GM19035 (cell line): Measurements from ENCODE around the gene CERT1.
"Not testable (repeated sequence)": the region's sequence is repeated elsewhere in the genome, so short reads cannot be mapped to it uniquely, and the experiment has no call there.

Experiments used
- ATAC-seq: cut with Tn5 transposase; IDR thresholded peaks from one replicate; pipeline ENCODE4 v1.9.1; 2021; ENCODE audit not compliant: unreplicated experiment

CERT1 gene

DNA sequence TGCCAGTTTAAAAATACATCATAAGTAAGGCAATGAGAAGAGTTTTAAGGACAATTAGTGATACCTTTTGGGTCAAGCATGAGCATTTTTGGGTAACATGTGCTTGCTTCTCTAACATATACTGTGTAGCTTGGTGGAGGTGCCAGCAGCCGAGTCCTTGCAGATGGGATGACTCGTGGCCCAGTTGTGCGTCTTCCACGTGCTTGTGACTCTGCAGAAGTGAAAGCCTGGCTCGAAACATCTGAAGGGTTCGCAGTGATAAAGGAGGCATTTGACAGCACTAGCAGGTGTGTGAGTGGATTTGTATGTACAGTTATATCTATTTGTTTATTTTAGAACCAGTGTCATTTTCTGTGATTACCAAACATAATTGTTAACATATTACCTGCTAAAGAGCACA lies 156.2 kb downstream of the CERT1 start:
- no peak for ATAC-seq

DNA sequence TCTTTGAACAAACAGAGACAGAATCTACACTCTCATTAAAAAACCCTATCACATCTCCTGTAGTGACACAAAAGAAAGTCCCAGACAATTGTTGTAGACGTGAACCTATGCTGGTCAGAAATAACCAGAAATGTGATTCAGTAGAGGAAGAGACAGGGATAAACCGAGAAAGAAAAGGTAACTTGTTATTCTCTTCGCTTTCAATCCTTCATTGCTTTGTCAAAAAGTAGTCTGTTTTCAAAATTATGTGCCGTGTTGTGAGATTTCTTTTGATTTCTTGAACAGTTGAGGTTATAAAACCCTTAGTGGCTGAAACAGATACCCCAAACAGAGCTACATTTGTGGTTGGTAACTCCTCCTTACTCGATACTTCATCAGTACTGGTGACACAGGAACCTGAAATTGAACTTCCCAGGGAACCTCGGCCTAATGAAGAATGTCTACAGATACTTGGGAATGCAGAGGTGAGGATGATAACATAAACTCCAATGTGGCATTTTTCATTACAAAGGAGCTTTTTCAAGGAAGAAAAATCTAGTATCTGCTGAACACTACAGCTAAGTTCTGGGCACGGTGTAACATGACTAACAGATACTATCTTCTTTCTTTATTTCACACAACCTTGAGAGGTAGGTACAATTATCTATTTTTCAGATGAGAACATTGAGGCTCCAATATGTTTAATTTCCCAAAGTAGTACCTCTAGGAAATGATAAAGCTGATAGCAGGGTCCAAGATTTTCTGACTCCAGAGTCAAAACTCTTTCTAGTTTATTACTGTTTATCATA lies 160.1 kb downstream of the CERT1 start:
- ATAC-seq: no peak

DNA sequence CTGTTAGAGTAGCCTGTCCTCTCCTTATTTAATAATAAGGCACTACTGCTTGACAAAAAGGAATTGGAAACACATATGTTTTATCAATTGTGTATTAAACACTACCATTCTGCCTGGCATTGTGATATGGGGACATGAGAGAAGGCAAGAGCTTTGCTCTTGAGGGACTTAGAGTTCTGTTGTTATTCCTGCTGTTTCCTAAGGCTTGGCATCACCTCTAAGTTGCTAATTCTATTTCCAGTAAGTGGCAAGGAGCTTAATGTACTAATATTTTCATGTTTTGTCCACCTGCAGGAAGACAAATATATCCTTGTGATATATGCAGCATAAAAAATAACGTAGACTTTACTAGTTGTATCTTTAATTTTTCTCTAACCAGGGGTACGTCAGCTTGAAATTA lies 161.8 kb downstream of the CERT1 start:
- no peak for ATAC-seq

DNA sequence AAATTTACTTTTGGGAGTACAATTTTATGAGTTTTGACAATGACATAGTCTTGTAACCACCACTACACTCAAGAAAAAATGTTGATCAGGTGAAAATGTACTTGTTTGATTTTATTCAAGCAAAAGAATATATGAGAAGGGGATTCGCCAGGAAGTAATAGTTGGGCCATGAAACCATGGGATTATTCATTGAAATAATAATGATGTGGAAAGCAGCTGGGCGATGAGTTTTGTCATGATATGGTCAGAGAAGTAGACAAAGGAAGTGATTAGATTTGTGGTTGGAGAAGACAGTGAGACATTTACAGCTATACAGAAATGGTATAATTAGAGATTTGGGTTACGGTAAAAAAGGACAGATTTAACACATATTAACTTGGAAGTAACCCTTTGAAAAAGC lies 163.2 kb downstream of the CERT1 start:
- ATAC-seq: no peak

DNA sequence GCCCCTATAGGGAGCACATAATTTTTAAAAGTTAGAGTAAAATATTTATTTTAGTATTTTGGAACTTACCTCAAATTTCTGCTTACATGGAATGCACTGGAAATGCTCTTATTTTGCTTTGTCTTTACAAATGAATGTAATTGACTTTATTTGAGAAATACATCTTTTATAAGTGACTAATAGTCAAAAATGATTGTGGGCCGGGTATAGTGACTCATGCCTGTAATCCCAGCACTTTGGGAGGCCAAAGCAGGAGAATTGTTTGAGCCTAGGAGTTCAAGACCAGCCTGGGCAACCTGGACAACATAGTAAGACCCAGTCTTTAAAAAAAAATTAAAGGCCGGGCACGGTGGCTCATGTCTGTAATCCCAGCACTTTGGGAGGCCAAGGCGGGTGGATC lies 168.6 kb downstream of the CERT1 start:
- ATAC-seq: no peak

DNA sequence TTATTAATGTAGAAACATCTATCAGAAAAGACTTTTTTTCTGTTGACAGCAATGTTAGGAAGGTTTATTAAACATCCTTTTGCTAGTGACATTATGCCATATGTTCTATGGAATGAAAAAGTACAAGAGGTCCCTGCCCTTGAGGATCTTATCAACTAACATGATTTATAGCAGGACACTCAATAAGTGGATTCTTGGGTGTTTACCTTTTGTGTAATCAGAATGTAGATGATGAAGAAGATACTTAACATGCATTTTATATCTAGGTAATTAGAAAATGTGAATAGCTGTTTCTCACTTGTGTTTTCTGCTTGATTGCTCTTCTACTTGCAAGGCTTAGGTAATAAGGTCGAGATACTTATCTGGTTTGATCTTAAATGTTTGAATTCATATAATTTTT lies 169.5 kb downstream of the CERT1 start:
- no peak for ATAC-seq

DNA sequence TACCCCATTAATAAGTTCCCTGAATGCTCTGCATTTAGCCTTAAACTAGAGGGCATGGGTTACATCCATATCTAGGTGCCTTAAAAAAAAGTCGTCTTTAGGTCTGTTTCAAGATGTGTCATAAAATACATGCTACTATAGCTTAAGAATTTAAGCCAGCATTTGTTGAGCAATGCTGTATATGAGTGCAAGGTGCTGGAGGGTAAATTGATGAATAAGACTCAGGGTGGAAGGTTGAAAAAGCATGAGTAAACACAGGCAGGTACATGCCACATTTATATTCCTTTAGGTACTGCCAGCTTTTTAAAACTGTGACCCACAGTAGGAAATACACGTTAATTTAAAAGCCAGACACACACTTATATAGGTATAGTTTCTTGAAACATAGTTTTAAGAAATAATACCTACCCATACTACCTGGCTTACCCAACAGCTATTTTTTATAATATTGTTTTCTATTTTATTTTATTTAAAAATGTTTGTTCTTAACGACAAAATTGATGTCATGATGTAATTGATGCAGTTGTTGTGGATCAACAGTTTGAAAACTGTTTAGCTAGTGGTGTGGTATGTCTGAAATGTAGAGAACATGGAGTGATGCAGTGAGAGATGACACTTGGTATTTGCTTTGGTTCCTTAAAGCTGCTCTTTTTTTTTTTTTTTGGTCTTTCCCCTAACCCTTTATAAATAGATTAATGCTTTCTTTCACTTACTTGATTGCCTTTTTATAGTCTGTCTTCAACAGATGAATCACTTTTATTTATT lies 170.5 kb downstream of the CERT1 start:
- ATAC-seq: no peak

DNA sequence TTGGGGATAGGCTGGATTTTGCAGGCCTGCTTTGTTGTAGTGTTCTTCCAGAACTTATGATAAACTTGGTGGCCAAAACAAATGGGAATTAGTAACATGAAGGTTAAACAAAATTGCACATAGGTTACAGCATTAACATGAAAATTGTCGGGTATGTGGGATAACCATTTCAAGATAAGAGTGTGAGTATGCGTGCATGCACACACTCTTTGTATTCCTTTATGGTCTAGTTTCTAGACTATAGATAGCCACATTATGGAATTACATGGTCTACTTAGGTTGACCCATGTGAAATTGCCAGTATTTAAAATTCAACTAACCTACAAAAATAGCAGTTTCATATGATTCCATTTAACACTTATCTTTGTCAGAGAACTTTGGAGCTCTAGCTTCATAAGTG lies 173.0 kb downstream of the CERT1 start:
- no peak for ATAC-seq

DNA sequence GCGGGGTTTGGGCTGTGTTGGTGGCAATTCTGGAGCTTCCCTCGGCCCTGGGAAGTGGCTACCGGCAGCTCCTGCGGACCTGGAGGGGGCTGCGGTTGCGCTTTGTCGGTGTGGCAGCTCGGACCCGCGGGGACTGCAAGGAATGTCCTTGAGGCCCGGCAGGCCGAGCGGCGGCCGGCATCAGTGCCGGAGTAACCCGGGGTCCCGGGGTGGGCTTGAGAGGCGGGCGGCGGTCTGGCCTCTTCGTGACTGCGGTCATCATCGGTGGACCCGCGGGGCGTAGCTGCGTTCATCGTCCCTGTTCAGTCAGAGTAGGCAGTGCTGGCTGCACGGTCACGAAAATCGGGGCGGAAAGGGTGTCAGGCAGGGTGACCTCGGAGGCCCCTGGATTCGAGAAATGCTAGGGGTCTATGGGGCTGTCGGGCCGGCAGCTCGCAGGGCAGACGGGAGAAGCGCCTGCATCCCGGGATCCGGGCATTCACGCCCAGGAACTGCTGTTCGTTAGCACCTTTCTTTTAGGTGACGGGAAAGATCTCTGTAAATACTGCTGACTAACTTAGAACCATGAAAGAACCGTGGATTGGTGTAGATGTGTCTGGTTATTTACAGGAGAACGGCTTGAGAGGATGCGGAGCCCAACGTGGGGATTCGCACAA lies 173.9 kb downstream of the CERT1 start:
- peak; percentile 9 for ATAC-seq

DNA sequence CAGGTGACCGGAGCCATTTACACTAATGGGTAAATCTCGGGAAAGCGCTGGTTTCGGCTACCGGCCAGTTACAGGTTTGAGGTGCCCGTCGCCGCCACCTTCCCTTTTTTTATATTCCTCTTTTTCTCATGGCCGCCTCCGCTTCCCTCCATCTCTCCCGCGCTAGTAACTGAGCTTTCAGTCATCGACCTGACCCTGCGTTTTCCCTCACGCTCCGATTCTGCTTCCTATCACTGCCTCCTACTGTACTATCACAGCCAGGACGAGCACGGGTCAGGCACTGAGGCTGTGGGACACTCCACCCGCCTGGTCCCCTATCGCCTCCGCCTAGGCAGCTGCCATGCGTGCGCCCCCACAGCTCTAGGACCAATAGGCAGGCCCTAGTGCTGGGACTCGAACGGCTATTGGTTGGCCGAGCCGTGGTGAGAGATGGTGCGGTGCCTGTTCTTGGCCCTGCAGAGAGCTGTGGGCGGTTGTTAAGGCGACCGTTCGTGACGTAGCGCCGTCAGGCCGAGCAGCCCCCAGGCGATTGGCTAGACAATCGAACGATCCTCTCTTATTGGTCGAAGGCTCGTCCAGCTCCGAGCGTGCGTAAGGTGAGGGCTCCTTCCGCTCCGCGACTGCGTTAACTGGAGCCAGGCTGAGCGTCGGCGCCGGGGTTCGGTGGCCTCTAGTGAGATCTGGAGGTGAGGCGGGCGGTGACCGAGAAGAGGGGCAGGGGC lies 174.7 kb downstream of the CERT1 start, which contains the start of gene HMGCR:
Gene HMGCR, plus strand, starts transcription at position 606 of the 722 bp plus-strand sequence. CDS start 5,386 bp downstream, outside the sequence.
- ATAC-seq: peak; percentile 98

DNA sequence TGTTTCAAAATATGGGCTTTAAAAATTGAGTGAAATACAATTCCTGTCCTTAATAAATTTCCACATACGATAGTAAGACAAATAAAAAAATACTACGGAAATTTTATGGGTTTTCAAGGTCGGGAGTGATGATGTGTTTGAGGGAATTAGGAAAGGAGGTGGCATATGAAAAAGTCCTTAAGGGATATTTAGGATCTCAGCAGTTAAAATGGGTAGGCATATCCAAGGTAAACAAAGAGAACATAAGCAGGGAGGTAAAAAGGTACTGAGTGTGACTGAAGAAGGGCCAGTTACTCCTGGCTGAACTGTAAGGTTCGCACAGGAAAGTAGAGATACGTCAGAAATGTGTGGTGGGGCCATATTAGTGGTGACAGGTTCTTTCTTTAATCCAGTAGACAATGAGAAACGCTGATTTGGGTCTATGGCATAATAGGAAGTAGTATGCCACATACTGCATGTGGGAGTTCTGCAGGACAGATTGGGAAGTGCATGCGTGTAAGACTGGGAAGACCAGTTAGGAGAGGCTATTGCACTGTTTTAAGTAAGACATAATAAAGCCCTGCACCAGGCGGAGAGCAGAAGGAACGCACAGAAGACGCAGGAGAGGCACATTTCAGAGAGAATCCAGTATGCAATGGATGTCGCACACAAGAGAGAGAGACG lies 175.3 kb downstream of the CERT1 start:
- peak; percentile 1 for ATAC-seq

DNA sequence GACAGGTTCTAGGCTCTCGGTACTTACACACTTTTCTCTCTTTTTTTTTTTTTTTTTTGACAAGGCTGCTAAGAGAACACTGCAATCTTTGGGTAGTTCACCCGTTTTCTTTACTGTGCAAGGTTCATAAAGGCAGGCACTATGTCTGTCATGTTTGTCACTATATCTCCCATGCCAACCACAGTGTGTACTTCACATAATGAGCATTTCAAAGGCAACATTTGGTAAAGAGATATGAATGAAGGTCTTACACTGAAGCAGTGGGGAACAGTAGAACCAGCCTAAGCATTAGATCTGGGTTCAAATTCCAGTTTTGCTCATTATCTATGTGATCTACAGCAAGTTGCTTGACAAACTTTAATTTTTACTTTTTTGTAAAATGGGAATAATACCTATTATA lies 175.9 kb downstream of the CERT1 start:
- no peak for ATAC-seq

DNA sequence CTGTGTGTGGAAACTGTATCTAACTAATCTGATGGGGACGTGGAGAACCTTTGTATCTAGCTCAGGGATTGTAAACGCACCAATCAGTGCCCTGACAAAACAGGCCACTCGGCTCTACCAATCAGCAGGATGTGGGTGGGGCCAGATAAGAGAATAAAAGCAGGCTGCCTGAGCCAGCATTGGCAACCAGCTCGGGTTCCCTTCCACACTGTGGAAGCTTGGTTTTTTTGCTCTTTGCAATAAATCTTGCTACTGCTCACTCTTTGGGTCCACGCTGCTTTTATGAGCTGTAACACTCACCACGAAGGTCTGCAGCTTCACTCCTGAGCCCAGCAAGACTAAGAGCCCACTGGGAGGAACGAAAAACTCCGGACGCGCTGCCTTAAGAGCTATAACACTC lies 177.0 kb downstream of the CERT1 start:
- ATAC-seq: not testable (repeated sequence)

DNA sequence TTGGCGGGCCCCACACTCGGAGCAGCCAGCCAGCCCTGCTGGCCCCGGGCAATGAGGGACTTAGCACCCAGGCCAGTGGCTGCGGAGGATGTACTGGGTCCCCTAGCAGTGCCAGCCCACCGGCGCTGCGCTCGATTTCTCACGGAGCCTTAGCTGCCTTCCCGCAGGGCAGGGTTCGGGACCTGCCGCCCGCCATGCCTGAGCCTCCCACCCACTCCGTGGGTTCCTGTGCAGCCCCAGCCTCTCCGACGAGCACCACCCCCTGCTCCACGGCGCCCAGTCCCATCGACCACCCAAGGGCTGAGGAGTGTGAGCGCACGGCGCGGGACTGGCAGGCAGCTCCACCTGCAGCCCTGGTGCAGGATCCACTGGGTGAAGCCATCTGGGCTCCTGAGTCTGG lies 177.7 kb downstream of the CERT1 start:
- not testable (repeated sequence) for ATAC-seq

DNA sequence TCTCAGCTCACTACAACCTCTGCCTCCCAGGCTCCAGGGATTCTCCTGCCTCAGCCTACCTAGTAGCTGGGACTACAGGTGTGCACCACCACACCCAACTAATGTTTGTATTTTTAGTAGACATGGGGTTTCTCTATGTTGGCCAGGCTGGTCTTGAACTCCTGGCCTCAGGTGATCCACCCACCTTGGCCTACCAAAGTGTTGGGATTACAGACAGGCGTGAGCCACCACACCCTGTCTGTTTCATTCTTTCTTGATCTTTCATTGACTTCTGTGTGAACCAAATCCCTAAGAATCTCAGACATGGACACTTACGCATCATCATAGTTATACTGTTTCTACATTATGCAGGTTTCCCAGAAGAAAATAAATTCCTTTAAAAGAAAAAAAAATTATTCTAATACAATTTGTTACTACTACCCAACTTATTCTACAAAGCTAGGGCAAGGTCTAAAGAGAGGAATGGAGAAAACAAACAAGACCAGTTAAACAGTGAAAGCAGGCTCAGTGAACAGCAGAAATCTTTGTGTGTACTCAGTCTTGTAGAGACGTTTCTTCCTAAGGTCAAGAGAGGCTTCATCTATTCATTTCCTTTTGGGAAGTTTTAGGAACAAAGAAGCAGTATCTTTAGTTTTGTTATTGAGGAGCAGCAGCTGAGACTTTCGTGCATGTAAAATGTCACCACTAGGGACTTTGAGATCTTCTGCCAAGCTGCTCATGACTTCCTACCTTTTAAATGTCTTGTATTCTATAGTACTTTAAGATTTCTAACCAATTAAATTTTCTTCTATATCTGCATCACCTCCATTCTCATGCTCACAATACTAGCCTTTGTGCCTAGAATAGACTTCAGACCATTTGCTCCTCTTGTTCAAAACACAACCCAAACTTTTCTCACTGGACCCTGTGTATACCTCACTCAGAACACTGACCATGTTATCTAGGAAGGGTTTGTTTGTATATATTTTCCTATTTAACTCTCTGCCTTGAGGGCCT lies 180.0 kb downstream of the CERT1 start:
- ATAC-seq: no peak

DNA sequence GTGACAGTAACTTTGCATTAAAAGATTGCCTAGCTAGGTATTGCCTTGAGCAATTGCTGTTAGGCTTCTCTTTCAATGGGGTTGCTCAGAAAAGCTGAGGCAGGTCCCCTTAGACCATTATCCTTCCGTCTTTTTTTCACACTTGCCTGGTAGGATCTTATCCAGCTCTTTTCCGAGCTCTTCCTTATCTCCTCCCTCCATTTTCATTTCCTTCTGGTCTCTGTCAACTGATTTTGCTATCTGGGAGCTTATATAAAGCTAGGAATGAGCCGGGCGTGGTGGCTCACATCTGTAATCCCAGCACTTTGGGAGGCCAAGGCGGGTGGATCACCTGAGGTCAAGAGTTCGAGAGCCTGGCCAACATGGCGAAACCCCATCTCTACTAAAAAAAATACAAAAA lies 181.0 kb downstream of the CERT1 start:
- ATAC-seq: no peak
